Gastrocnemius medialis (tissue), 4 donors: Measurements from ENCODE around the gene RRBP1. TPM values are rescaled to one million over a fixed set of nuclear protein-coding genes. Genes with fewer than 3 reads are reported as not detected.

ENCODE experiments used
- ATAC-seq, 2 donors: fragments of 150-250 bp; one replicate each; pipeline ENCODE4 v1.9.1; 2016
- DNase-seq, 2 donors: peaks; one replicate each; pipeline ENCODE4 v3.0.0-alpha.2; 2019
- H3K27ac ChIP-seq, 4 donors: fragments of 200-600 bp; sonication (generic); 1 replicate in 1 of 4; 2 replicates in 3 of 4; pipeline ENCODE4 v1.5.1; 2016 to 2018; ENCODE audit warnings: mild to moderate bottlenecking in 2 of 4, moderate library complexity in 1 of 4
- H3K27me3 ChIP-seq, 3 donors: fragments of 200-600 bp; sonication (generic) in 2 of 3; 1 replicate in 1 of 3; 2 replicates in 2 of 3; pipeline versions ENCODE4 v1.5.1 to v1.6.0; 2016 to 2019; ENCODE audit warnings: mild to moderate bottlenecking in 1 of 3, moderate library complexity in 1 of 3
- H3K36me3 ChIP-seq, 2 donors: fragments of 200-600 bp; sonication (generic) in 1 of 2; one replicate each; pipeline ENCODE4 v1.5.1; 2017 to 2018
- H3K4me1 ChIP-seq, 2 donors: fragments of 200-600 bp; sonication (generic) in 1 of 2; one replicate each; pipeline ENCODE4 v1.5.1; 2016 to 2017; ENCODE audit warnings: mild to moderate bottlenecking in 2 of 2
- H3K4me3 ChIP-seq, 4 donors: fragments of 200-600 bp; sonication (generic) in 3 of 4; 1 replicate in 1 of 4; 2 replicates in 3 of 4; pipeline ENCODE4 v1.5.1; 2016 to 2019; ENCODE audit warnings: mild to moderate bottlenecking in 2 of 4
- H3K9me3 ChIP-seq, 3 donors: fragments of 200-600 bp; sonication (generic) in 2 of 3; 1 replicate in 1 of 3; 2 replicates in 2 of 3; pipeline ENCODE4 v1.5.1; 2016 to 2019
- CTCF ChIP-seq, 5 experiments: fragments of 450-650 bp in 3 of 5; fragments of 200-600 bp in 2 of 5; sonication (generic) in 2 of 5; IDR thresholded peaks in 4 of 5; conservative IDR thresholded peaks in 1 of 5; 1 replicate in 4 of 5; 2 replicates in 1 of 5; pipeline ENCODE4 v1.5.1; 2016 to 2019; ENCODE audit warnings: antibody characterized with exemption in 5 of 5, mild to moderate bottlenecking in 3 of 5, moderate library complexity in 3 of 5
- POLR2A ChIP-seq, 2 donors: fragments of 450-650 bp; IDR thresholded peaks; one replicate each; pipeline ENCODE4 v1.6.1; 2017; ENCODE audit warnings: antibody characterized with exemption in 2 of 2, mild to moderate bottlenecking in 2 of 2, moderate library complexity in 2 of 2
- in situ Hi-C, 4 donors: fragments of 200-750 bp; cut with MboI; loops; one replicate each; pipeline versions ENCODE4 v1.15.0 to v1.8.0; 2017; ENCODE audit warnings: low sequenced_read_pairs in 4 of 4
- intact Hi-C: fragments of 100-400 bp; cut with DNase I; formaldehyde crosslinking; loops from one replicate; pipeline ENCODE4 v1.15.1; 2023; ENCODE audit warnings: low total_unique reads
- total RNA-seq, 4 donors: library from RNA; depleted of rRNA; stranded (reverse); fragments of >200 nt; gene quantifications; one replicate each; pipeline versions ENCODE4 v1.1.0 to v1.2.3, GENCODE V29; 2016

Gene RRBP1
- total RNA-seq, 4 donors from 2014 or later: 14.1 to 22.7 (median 17.9) TPM

DNA sequence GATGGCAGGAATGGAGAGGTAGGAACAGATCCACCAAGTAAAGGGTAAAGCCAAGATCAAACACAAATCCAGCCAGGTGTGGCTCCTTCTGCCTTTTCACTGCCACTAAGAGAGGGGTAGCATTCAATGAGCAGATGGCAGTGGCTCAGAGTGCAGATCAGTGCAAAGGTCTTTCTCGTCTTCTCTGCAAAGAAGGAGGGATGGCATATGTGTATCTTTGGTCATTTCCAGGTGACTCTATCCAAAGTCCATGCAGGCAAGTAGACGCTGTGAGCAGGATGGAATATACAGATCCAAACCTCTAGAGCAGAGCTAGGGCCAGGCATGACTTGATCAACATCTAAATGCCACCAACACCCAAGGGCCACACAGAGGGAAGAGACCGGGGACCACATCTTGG is 24.6 kb upstream of the RRBP1 start:
- Histone ChIP-seq H3K27me3 (no peaks in the 10 kb centered on the region), H3K27ac (no peak overlapping the region), H3K4me3 (no peak overlapping the region), H3K4me1 (no peaks in the 10 kb centered on the region), H3K36me3 (no peaks in the 10 kb centered on the region), H3K9me3 (no peaks in the 10 kb centered on the region)
- TF ChIP-seq CTCF (IDR thresholded peaks at IDR 0.05 in 4 of 5, conservative IDR thresholded peaks at IDR 0.05 in 1 of 5) (no peak), POLR2A (IDR thresholded peaks at IDR 0.05) (no peak)
- in situ Hi-C loops (no loop called here), intact Hi-C loops (no loop called here)
- DNase-seq (no peak), ATAC-seq (no peak)

DNA sequence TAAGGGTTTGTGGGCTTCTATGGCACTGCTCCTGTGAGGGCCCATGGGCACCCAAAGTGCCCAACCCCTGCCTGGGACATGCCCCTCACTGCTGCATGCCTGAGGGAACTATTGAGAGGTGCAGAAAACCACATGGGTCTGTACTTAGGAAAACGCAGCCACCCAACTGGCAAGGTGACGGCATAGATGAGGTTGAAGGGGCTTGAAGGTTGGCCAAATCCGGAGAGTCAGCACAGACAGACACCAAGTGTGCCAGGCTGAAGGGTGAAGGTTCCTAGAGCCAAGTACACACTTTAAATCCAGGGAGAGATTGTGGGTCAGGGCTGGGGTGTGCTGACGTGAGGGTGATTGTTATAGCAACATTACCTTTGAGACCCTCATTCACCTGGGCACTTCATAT is 23.9 kb upstream of the RRBP1 start:
- intact Hi-C loops (no loop called here), in situ Hi-C loops (no loop called here)

DNA sequence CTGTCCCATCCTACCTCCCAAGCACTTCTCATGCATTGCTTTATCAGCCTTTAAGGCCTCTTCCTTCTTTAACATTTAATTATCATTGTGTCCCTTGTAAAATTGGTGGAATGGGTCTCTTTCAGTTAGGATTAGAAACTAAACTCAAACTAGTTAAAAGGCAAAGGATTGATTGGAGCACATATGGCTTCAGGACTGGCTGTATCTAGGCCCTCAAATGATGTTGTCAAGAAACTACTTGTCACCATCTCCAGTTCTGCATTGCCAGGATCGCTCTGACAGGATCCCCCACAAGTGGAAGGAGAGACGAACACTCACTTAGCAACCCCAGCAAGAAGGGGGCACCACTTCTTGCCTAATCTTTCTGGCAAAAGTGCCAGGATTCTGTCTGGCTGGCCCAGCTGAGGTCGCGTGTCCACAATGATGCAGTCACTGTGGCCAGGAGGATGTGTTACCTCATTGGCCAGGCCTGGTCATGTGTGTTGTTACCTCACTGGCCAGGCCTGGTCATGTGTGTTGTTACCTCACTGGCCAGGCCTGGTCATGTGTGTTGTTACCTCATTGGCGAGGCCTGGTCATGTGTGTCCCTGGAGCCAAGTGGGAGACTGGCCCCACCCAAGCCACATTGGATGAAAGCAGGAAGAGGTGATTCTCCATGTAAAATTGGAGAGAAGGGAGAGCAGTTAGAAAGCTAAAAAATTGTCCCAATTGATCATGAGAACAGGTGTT is 22.7 kb upstream of the RRBP1 start:
- Histone ChIP-seq H3K27ac (no peak overlapping the region), H3K4me3 (no peak overlapping the region), H3K36me3 (no peaks in the 10 kb centered on the region), H3K9me3 (no peaks in the 10 kb centered on the region), H3K27me3 (no peaks in the 10 kb centered on the region), H3K4me1 (no peaks in the 10 kb centered on the region)
- in situ Hi-C loops: no loop called here
- TF ChIP-seq POLR2A (IDR thresholded peaks at IDR 0.05): no peak
- no peak for TF ChIP-seq CTCF (IDR thresholded peaks at IDR 0.05 in 4 of 5, conservative IDR thresholded peaks at IDR 0.05 in 1 of 5)
- ATAC-seq: no peak
- intact Hi-C loops: no loop called here
- no peak for DNase-seq

More for the DNA sequence above, 23.9 kb upstream of the RRBP1 start:
- H3K9me3 ChIP-seq: no peaks in the 10 kb centered on the region
- ATAC-seq: no peak
- H3K27ac ChIP-seq: no peak overlapping the region
- no peak for DNase-seq
- H3K4me3 ChIP-seq: no peak overlapping the region
- H3K27me3 ChIP-seq: no peaks in the 10 kb centered on the region
- H3K4me1 ChIP-seq: no peaks in the 10 kb centered on the region
- H3K36me3 ChIP-seq: no peaks in the 10 kb centered on the region
- TF ChIP-seq POLR2A (IDR thresholded peaks at IDR 0.05): no peak
- no peak for TF ChIP-seq CTCF (IDR thresholded peaks at IDR 0.05 in 4 of 5, conservative IDR thresholded peaks at IDR 0.05 in 1 of 5)

GRCh38 chr20:17701826-17702225 is 19.8 kb upstream of the RRBP1 start:
- Histone ChIP-seq H3K9me3 (no peaks in the 10 kb centered on the region), H3K4me1 (no peaks in the 10 kb centered on the region), H3K4me3 (no peak overlapping the region), H3K27ac (no peak overlapping the region), H3K27me3 (no peaks in the 10 kb centered on the region), H3K36me3 (no peaks in the 10 kb centered on the region)
- in situ Hi-C loops (no loop called here), intact Hi-C loops (no loop called here)
- ATAC-seq: no peak
- DNase-seq: no peak
- TF ChIP-seq POLR2A (IDR thresholded peaks at IDR 0.05) (no peak), CTCF (IDR thresholded peaks at IDR 0.05 in 4 of 5, conservative IDR thresholded peaks at IDR 0.05 in 1 of 5) (no peak)

DNA sequence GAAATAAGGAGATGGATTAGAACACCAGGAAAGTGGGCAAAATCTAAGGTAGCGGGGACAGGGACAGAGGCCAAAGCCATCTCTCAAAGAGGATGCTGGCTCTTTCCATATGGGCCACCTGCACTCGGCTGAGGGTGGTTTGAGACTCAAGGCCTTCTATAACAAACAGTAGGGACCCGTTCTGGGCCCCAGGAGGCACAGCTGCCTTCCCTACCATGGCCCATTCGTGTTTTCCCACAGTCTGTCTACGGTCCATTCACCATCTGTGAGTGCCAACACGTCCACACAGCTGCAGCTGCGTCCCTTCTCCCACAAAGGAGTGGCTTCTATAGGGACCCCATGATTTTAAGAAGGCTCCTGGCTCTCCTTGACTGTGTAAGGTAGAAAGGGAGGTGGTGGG is 18.6 kb upstream of the RRBP1 start:
- H3K36me3 ChIP-seq: no peaks in the 10 kb centered on the region

More for the DNA sequence above, 18.6 kb upstream of the RRBP1 start:
- Histone ChIP-seq H3K9me3 (no peaks in the 10 kb centered on the region), H3K4me1 (no peaks in the 10 kb centered on the region), H3K27ac (no peak overlapping the region), H3K27me3 (no peaks in the 10 kb centered on the region), H3K4me3 (no peak overlapping the region)
- no peak for TF ChIP-seq POLR2A (IDR thresholded peaks at IDR 0.05)
- TF ChIP-seq CTCF (IDR thresholded peaks at IDR 0.05 in 4 of 5, conservative IDR thresholded peaks at IDR 0.05 in 1 of 5): no peak
- DNase-seq: no peak
- no peak for ATAC-seq
- intact Hi-C loops: no loop called here
- in situ Hi-C loops: no loop called here
